HepG2 (cell line): ENCODE measurements around the gene NFATC3. TPM values are rescaled to one million over a fixed set of nuclear protein-coding genes. Genes with fewer than 3 reads are reported as not detected.
A peak's percentile ranks its signal among the peaks of the same experiment; 100 is the strongest.

Experiments
- KLF15 ChIP-seq: sonication (generic); formaldehyde crosslinking; IDR thresholded peaks from 2 replicates; pipeline ENCODE4 v1.8.1; 2023; ENCODE audit warnings: borderline replicate concordance, mild to moderate bottlenecking, inconsistent platforms, missing genetic modification reagents, mixed read lengths
- MED1 ChIP-seq: sonication (generic); formaldehyde crosslinking; IDR thresholded peaks from 2 replicates; pipeline ENCODE4 v1.4.0; 2020; ENCODE audit warnings: missing genetic modification reagents
- NFRKB ChIP-seq: fragments of 450-650 bp; IDR thresholded peaks from 2 replicates; pipeline ENCODE4 v1.6.1; 2017
- SKI ChIP-seq: fragments of 450-650 bp; IDR thresholded peaks from one replicate; pipeline ENCODE4 v1.6.1; 2018; ENCODE audit warnings: mild to moderate bottlenecking; ENCODE audit not compliant: partially characterized antibody
- WIZ ChIP-seq: sonication (generic); formaldehyde crosslinking; IDR thresholded peaks from 2 replicates; pipeline ENCODE4 v1.5.1; 2020; ENCODE audit warnings: mild to moderate bottlenecking, missing genetic modification reagents
- ZFAT ChIP-seq: sonication (generic); formaldehyde crosslinking; conservative IDR thresholded peaks from 2 replicates; pipeline ENCODE4 v1.8.1; 2023; ENCODE audit warnings: missing genetic modification reagents, inconsistent platforms
- ZNF142 ChIP-seq: sonication (generic); formaldehyde crosslinking; IDR thresholded peaks from 2 replicates; pipeline ENCODE4 v1.4.0; 2020; ENCODE audit warnings: missing genetic modification reagents
- ZNF235 ChIP-seq: sonication (generic); formaldehyde crosslinking; IDR thresholded peaks from 2 replicates; pipeline ENCODE4 v1.8.1; 2023; ENCODE audit warnings: mild to moderate bottlenecking, missing genetic modification reagents, borderline replicate concordance
- ZNF326 ChIP-seq: sonication (generic); formaldehyde crosslinking; IDR thresholded peaks from 2 replicates; pipeline ENCODE4 v1.4.0; 2020; ENCODE audit warnings: missing genetic modification reagents, borderline replicate concordance
- ZNF362 ChIP-seq: sonication (generic); formaldehyde crosslinking; IDR thresholded peaks from 2 replicates; pipeline ENCODE4 v1.4.0; 2020; ENCODE audit warnings: missing genetic modification reagents, mild to moderate bottlenecking, borderline replicate concordance
- ZNF430 ChIP-seq: sonication (generic); formaldehyde crosslinking; IDR thresholded peaks from 2 replicates; pipeline ENCODE4 v1.9.0; 2021; ENCODE audit warnings: mild to moderate bottlenecking, missing genetic modification reagents
- ZNF513 ChIP-seq: sonication (generic); formaldehyde crosslinking; conservative IDR thresholded peaks from 2 replicates; pipeline ENCODE4 v1.5.0; 2020; ENCODE audit warnings: missing genetic modification reagents
- ZNF546 ChIP-seq: sonication (generic); formaldehyde crosslinking; conservative IDR thresholded peaks from 2 replicates; pipeline ENCODE4 v1.8.1; 2023; ENCODE audit warnings: mild to moderate bottlenecking, missing genetic modification reagents
- polyA plus RNA-seq, 8 experiments: library from polyadenylated mRNA; depleted of rRNA in 3 of 8; stranded (reverse) in 7 of 8; unstranded in 1 of 8; fragments of >200 nt; fragmentation: Illumina TruSeq in 4 of 8; extraction: Trizol in 4 of 8; gene quantifications; 2 replicates each; pipeline versions ENCODE4 v1.2.1 to v1.2.3, GENCODE V29; 2011 to 2016; ENCODE audit warnings: low read depth in 4 of 8, missing spikeins in 1 of 8, mixed read lengths in 1 of 8; ENCODE audit not compliant: insufficient read depth in 1 of 8
- total RNA-seq, 5 experiments: library from RNA; depleted of rRNA; stranded (reverse); fragments of >200 nt; fragmentation: Illumina TruSeq; extraction: Trizol; gene quantifications; 2 replicates each; pipeline ENCODE4 v1.2.3, GENCODE V29; 2016; ENCODE audit warnings: low read depth in 1 of 5
- TF ChIP-seq, protein P1 (sequence below): sonication (generic); formaldehyde crosslinking; IDR thresholded peaks from 2 replicates; pipeline ENCODE4 v1.5.0; 2020; ENCODE audit warnings: mild to moderate bottlenecking, missing genetic modification reagents, borderline replicate concordance

The NFATC3 gene
- total and polyA plus RNA-seq, 2 of the 13 experiments (the other 11 are each of a cell fraction or from before 2014, with no cell fraction given), result 52.6 to 62.7 TPM

DNA sequence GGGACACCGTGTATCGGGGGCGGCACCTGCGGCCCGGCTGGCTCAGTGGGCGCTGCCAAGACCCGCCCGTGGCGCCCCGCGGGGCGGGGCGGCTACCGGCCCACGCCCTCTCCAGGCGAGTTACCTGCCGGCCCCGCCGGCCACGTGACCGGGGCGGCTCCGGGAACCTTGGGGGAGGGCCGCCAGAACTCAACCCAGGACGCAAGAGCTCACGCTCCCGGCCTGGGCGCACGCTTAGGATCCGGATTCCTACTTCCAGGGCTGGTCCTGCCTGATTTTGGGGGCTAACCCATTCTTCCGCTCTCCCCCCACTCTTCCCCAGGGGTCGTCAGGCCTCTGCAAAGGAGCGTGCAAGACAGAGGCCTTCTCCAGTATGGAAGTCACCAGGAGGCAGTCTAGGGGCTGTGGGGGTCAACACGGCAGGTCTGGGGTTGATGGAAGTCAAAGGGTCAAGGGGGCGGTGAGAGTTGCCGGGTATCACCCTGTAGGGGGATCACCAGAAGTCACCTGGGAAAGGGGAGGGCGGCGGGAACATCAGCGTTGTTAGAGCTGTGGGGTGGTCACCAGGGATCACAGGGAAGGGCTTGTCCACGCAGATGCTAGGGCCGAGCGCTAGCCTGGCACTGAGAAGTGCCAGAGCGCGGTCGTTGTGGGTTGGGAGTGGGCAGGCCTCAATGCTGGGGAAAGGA lies 151.1 kb downstream of the NFATC3 start (continued):
- TF ChIP-seq ZNF362 (no peak), SKI (peak; percentile 60), NFRKB (no peak), ZNF142 (CRISPR knock-in tag) (no peak), ZNF430 (CRISPR knock-in tag) (peak; percentile 72), ZFAT (CRISPR knock-in tag) (no peak), ZNF235 (CRISPR knock-in tag) (no peak; the same call in none of the 2 replicates), KLF15 (peak; percentile 67; the same call in 1 of the 2 replicates), MED1 (no peak; the same call in none of the 2 replicates), ZNF513 (CRISPR knock-in tag) (0 out of 2 replicates have a peak, but pooled peaks have one; percentile 78), ZNF546 (peak; percentile 1; the same call in 1 of the 2 replicates), ZNF326 (no peak), WIZ (CRISPR knock-in tag) (no peak)
- TF ChIP-seq, protein P1, sequence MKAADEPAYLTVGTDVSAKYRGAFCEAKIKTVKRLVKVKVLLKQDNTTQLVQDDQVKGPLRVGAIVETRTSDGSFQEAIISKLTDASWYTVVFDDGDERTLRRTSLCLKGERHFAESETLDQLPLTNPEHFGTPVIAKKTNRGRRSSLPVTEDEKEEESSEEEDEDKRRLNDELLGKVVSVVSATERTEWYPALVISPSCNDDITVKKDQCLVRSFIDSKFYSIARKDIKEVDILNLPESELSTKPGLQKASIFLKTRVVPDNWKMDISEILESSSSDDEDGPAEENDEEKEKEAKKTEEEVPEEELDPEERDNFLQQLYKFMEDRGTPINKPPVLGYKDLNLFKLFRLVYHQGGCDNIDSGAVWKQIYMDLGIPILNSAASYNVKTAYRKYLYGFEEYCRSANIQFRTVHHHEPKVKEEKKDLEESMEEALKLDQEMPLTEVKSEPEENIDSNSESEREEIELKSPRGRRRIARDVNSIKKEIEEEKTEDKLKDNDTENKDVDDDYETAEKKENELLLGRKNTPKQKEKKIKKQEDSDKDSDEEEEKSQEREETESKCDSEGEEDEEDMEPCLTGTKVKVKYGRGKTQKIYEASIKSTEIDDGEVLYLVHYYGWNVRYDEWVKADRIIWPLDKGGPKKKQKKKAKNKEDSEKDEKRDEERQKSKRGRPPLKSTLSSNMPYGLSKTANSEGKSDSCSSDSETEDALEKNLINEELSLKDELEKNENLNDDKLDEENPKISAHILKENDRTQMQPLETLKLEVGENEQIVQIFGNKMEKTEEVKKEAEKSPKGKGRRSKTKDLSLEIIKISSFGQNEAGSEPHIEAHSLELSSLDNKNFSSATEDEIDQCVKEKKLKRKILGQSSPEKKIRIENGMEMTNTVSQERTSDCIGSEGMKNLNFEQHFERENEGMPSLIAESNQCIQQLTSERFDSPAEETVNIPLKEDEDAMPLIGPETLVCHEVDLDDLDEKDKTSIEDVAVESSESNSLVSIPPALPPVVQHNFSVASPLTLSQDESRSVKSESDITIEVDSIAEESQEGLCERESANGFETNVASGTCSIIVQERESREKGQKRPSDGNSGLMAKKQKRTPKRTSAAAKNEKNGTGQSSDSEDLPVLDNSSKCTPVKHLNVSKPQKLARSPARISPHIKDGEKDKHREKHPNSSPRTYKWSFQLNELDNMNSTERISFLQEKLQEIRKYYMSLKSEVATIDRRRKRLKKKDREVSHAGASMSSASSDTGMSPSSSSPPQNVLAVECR (CRISPR knock-in tag), result 0 out of 2 replicates have a peak, but pooled peaks have one; percentile 14
